Measurements from ENCODE around the gene SRP54.

Gene SRP54

GRCh38 chr14:34982421-34983147 is at the start of gene SRP54:
SRP54 (plus strand) TSS chr14:34982992; CDS start chr14:34996710, 13,718 bp downstream.
- H3K36me3 ChIP-seq (ENCODE audit: control insufficient read depth in 2 of 2, insufficient read depth in 1 of 2, low read length in 2 of 2): peaks cover 0 to 3% of the 10 kb centered on the region in 2 experiments; a peak in 1 of 3 replicates
- CTCF ChIA-PET: interaction anchor here (0.6 to 0.7 kb wide), 3 partner anchors 110 to 1357 kb away, joined by 4 read pairs; no protein-coding TSS in a partner anchor
- peak within 1 kb of the TSS; percentile 82 for H3K4me3 ChIP-seq (ENCODE audit: low read depth, low read length)
- POLR2A ChIA-PET: interaction anchor here (0.6 to 4.7 kb wide), 11 partner anchors 11 to 844 kb away, joined by 3 to 35 read pairs (median 4); partner anchors contain the start of genes BAZ1A, BRMS1L, FAM177A1 and PPP2R3C
- H3K27ac ChIP-seq (ENCODE audit: extremely low read depth, low read depth, low read length): peak within 1 kb of the TSS; percentile 75
- no peaks in the 10 kb centered on the region for H3K9me3 ChIP-seq (ENCODE audit: control insufficient read depth, insufficient read depth, low read depth, low read length)
- H3K4me1 ChIP-seq (ENCODE audit: control insufficient read depth, insufficient read depth, low read length): peaks cover 3% of the 10 kb centered on the region
- TF ChIP-seq ZNF561 (tag by site-specific recombination; IDR thresholded peaks at IDR 0.05; ENCODE audit: borderline replicate concordance) (peak; percentile 28; the same call in 1 of the 2 replicates), ZNF692 (tag by site-specific recombination; IDR thresholded peaks at IDR 0.05) (peak; percentile 42; the same call in 1 of the 2 replicates), ZNF324 (tag by site-specific recombination; IDR thresholded peaks at IDR 0.05) (peak; percentile 92), TRIM28 (IDR thresholded peaks at IDR 0.05; ENCODE audit: borderline replicate concordance, low read length) (peak; percentile 89), ZFP69B (tag by site-specific recombination; IDR thresholded peaks at IDR 0.05) (0 out of 2 replicates have a peak, but pooled peaks have one; percentile 39), ZEB2 (tag by site-specific recombination; IDR thresholded peaks at IDR 0.05) (peak; percentile 94), PBX3 (CRISPR knock-in tag; IDR thresholded peaks at IDR 0.05) (0 out of 2 replicates have a peak, but pooled peaks have one; percentile 36), TCF7L2 (IDR thresholded peaks at IDR 0.05; ENCODE audit: borderline replicate concordance, low read depth, low read length) (peak; percentile 73), PATZ1 (tag by site-specific recombination; IDR thresholded peaks at IDR 0.05) (peak; percentile 56; the same call in 1 of the 2 replicates), ZNF76 (tag by site-specific recombination; IDR thresholded peaks at IDR 0.05; ENCODE audit: borderline replicate concordance, low read depth) (peak; percentile 52; the same call in 1 of the 2 replicates), KLF9 (tag by site-specific recombination; IDR thresholded peaks at IDR 0.05; ENCODE audit: low read depth) (peak; percentile 77), SP7 (tag by site-specific recombination; IDR thresholded peaks at IDR 0.05) (peak; percentile 75), ZNF341 (tag by site-specific recombination; IDR thresholded peaks at IDR 0.05; ENCODE audit: low read depth) (peak; percentile 50), MZF1 (tag by site-specific recombination; IDR thresholded peaks at IDR 0.05; ENCODE audit: borderline replicate concordance) (peak; percentile 56; the same call in 1 of the 2 replicates), IKZF3 (tag by site-specific recombination; IDR thresholded peaks at IDR 0.05) (0 out of 2 replicates have a peak, but pooled peaks have one; percentile 18), EGR2 (tag by site-specific recombination; IDR thresholded peaks at IDR 0.05; ENCODE audit: low read depth) (peak; percentile 66), ZFHX2 (tag by site-specific recombination; conservative IDR thresholded peaks at IDR 0.05) (peak; percentile 74), SP2 (tag by site-specific recombination; IDR thresholded peaks at IDR 0.05) (peak; percentile 86), ZNF449 (tag by site-specific recombination; IDR thresholded peaks at IDR 0.05) (peak; percentile 30; the same call in 1 of the 2 replicates), SP3 (tag by site-specific recombination; IDR thresholded peaks at IDR 0.05) (peak; percentile 85), ZNF335 (tag by site-specific recombination; conservative IDR thresholded peaks at IDR 0.05) (peak; percentile 99), ZNF626 (tag by site-specific recombination; IDR thresholded peaks at IDR 0.05) (no peak), ZNF610 (tag by site-specific recombination; IDR thresholded peaks at IDR 0.05; ENCODE audit: borderline replicate concordance) (peak; percentile 67; the same call in 1 of the 2 replicates), ZXDB (tag by site-specific recombination; IDR thresholded peaks at IDR 0.05) (peak; percentile 92), KLF8 (tag by site-specific recombination; IDR thresholded peaks at IDR 0.05) (peak; percentile 81), ATF2 (tag by site-specific recombination; IDR thresholded peaks at IDR 0.05; ENCODE audit: low read depth) (no peak; the same call in 1 of the 2 replicates), ZNF558 (tag by site-specific recombination; IDR thresholded peaks at IDR 0.05) (peak; percentile 51; the same call in 1 of the 2 replicates), ZNF404 (tag by site-specific recombination; IDR thresholded peaks at IDR 0.05) (no peak), GLIS2 (tag by site-specific recombination; IDR thresholded peaks at IDR 0.05) (peak; percentile 73), MEIS1 (CRISPR knock-in tag; IDR thresholded peaks at IDR 0.05; ENCODE audit: borderline replicate concordance) (no peak)
